Stimulated activated CD4-positive, alpha-beta T cell treated with anti-CD3 and anti-CD28 coated beads, TNF-alpha, amount 100 ng/mL, for 24 hours (primary cell): ENCODE measurements around the gene HIC1.
A peak's percentile ranks its signal among the peaks of the same experiment; 100 is the strongest.

ENCODE experiments used
- DNase-seq, 3 experiments: peaks; one replicate each; pipeline ENCODE4 v3.0.0-alpha.2; 2020; ENCODE audit warnings: low read depth in 3 of 3

Gene HIC1

GRCh38 chr17:2060681-2061440 lies 6.0 kb downstream of the HIC1 start:
- no peak for DNase-seq

- no peak for DNase-seq
These were observed 6.6 kb downstream of the HIC1 start for GRCh38 chr17:2061441-2061958.

GRCh38 chr17:2062571-2063183 lies 7.8 kb downstream of the HIC1 start:
- DNase-seq: no peak

GRCh38 chr17:2063261-2064146 lies 8.6 kb downstream of the HIC1 start:
- DNase-seq: no peak

GRCh38 chr17:2064147-2064489 lies 9.2 kb downstream of the HIC1 start:
- no peak for DNase-seq

GRCh38 chr17:2064520-2064971 lies 9.6 kb downstream of the HIC1 start:
- no peak for DNase-seq

- DNase-seq: peak in 1 of 3 experiments; percentile 67
These were observed 10.3 kb downstream of the HIC1 start for GRCh38 chr17:2064980-2065785.

- no peak for DNase-seq
These were observed 11.1 kb downstream of the HIC1 start for GRCh38 chr17:2065949-2066400.

GRCh38 chr17:2067048-2067561 lies 12.2 kb downstream of the HIC1 start:
- no peak for DNase-seq

GRCh38 chr17:2067608-2068024 lies 12.7 kb downstream of the HIC1 start:
- no peak for DNase-seq

GRCh38 chr17:2068031-2068518 lies 13.2 kb downstream of the HIC1 start:
- no peak for DNase-seq

GRCh38 chr17:2068519-2069051 lies 13.7 kb downstream of the HIC1 start:
- no peak for DNase-seq

- DNase-seq: peak in 2 of 3 experiments; percentile 47 to 75
These were observed 15.5 kb downstream of the HIC1 start for GRCh38 chr17:2070241-2071023.

GRCh38 chr17:2071024-2071385 lies 16.1 kb downstream of the HIC1 start:
- no peak for DNase-seq

GRCh38 chr17:2071455-2072281 lies 16.8 kb downstream of the HIC1 start:
- DNase-seq: no peak

- DNase-seq: no peak
These were observed 20.0 kb downstream of the HIC1 start for GRCh38 chr17:2074919-2075318.

GRCh38 chr17:2075336-2076086 lies 20.6 kb downstream of the HIC1 start:
- no peak for DNase-seq
